ENCODE data around the gene SMO. TPM values are rescaled to one million over a fixed set of nuclear protein-coding genes. Genes with fewer than 3 reads are reported as not detected.

The SMO gene
- total and polyA plus RNA-seq, 9 of the 15 experiments (the other 6 are each of a cell fraction or from before 2014, with no cell fraction given), result 0.05 to 0.13 (median 0.10) TPM; not detected in 5

GRCh38 chr7:129224251-129225205 is 36.1 kb downstream of the SMO start, which contains the start of gene AHCYL2 (continued):
- TF ChIP-seq, protein P1, sequence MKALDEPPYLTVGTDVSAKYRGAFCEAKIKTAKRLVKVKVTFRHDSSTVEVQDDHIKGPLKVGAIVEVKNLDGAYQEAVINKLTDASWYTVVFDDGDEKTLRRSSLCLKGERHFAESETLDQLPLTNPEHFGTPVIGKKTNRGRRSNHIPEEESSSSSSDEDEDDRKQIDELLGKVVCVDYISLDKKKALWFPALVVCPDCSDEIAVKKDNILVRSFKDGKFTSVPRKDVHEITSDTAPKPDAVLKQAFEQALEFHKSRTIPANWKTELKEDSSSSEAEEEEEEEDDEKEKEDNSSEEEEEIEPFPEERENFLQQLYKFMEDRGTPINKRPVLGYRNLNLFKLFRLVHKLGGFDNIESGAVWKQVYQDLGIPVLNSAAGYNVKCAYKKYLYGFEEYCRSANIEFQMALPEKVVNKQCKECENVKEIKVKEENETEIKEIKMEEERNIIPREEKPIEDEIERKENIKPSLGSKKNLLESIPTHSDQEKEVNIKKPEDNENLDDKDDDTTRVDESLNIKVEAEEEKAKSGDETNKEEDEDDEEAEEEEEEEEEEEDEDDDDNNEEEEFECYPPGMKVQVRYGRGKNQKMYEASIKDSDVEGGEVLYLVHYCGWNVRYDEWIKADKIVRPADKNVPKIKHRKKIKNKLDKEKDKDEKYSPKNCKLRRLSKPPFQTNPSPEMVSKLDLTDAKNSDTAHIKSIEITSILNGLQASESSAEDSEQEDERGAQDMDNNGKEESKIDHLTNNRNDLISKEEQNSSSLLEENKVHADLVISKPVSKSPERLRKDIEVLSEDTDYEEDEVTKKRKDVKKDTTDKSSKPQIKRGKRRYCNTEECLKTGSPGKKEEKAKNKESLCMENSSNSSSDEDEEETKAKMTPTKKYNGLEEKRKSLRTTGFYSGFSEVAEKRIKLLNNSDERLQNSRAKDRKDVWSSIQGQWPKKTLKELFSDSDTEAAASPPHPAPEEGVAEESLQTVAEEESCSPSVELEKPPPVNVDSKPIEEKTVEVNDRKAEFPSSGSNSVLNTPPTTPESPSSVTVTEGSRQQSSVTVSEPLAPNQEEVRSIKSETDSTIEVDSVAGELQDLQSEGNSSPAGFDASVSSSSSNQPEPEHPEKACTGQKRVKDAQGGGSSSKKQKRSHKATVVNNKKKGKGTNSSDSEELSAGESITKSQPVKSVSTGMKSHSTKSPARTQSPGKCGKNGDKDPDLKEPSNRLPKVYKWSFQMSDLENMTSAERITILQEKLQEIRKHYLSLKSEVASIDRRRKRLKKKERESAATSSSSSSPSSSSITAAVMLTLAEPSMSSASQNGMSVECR (CRISPR knock-in tag; IDR thresholded peaks at IDR 0.05), result peak; percentile 93; the same call in 1 of the 2 replicates
- no peak for TF ChIP-seq ZBTB8A (IDR thresholded peaks at IDR 0.05; ENCODE audit: partially characterized antibody)
- no peak for TF ChIP-seq ZNF518B (CRISPR knock-in tag; IDR thresholded peaks at IDR 0.05)
- TF ChIP-seq, protein P2, sequence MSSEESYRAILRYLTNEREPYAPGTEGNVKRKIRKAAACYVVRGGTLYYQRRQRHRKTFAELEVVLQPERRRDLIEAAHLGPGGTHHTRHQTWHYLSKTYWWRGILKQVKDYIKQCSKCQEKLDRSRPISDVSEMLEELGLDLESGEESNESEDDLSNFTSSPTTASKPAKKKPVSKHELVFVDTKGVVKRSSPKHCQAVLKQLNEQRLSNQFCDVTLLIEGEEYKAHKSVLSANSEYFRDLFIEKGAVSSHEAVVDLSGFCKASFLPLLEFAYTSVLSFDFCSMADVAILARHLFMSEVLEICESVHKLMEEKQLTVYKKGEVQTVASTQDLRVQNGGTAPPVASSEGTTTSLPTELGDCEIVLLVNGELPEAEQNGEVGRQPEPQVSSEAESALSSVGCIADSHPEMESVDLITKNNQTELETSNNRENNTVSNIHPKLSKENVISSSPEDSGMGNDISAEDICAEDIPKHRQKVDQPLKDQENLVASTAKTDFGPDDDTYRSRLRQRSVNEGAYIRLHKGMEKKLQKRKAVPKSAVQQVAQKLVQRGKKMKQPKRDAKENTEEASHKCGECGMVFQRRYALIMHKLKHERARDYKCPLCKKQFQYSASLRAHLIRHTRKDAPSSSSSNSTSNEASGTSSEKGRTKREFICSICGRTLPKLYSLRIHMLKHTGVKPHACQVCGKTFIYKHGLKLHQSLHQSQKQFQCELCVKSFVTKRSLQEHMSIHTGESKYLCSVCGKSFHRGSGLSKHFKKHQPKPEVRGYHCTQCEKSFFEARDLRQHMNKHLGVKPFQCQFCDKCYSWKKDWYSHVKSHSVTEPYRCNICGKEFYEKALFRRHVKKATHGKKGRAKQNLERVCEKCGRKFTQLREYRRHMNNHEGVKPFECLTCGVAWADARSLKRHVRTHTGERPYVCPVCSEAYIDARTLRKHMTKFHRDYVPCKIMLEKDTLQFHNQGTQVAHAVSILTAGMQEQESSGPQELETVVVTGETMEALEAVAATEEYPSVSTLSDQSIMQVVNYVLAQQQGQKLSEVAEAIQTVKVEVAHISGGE (CRISPR knock-in tag; IDR thresholded peaks at IDR 0.05), result peak in 1 of 3 experiments; percentile 96; a peak in 2 of 6 replicates
- TF ChIP-seq, protein P3, sequence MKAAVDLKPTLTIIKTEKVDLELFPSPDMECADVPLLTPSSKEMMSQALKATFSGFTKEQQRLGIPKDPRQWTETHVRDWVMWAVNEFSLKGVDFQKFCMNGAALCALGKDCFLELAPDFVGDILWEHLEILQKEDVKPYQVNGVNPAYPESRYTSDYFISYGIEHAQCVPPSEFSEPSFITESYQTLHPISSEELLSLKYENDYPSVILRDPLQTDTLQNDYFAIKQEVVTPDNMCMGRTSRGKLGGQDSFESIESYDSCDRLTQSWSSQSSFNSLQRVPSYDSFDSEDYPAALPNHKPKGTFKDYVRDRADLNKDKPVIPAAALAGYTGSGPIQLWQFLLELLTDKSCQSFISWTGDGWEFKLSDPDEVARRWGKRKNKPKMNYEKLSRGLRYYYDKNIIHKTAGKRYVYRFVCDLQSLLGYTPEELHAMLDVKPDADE (conservative IDR thresholded peaks at IDR 0.05; ENCODE audit: control insufficient read depth, low read depth, low read length), result peak; percentile 100
- TF ChIP-seq ELF4 (CRISPR knock-in tag; IDR thresholded peaks at IDR 0.05), result peak; percentile 92
- TF ChIP-seq ELF1 (tag; IDR thresholded peaks at IDR 0.05), result peak; percentile 97
- peak; percentile 87 for TF ChIP-seq POLR2G (IDR thresholded peaks at IDR 0.05; ENCODE audit: low read depth, low read length)
- TF ChIP-seq HNRNPLL (IDR thresholded peaks at IDR 0.05; ENCODE audit: low read depth, low read length, poor library complexity, severe bottlenecking), result peak; percentile 85
- no peak for TF ChIP-seq ZNF79 (CRISPR knock-in tag; IDR thresholded peaks at IDR 0.05; ENCODE audit: low read depth)
- TF ChIP-seq ZNF133 (CRISPR knock-in tag; IDR thresholded peaks at IDR 0.05), result no peak
- TF ChIP-seq SMAD1 (IDR thresholded peaks at IDR 0.05; ENCODE audit: low read depth, low read length, partially characterized antibody), result peak; percentile 53

Measured in K562 (cell line).